T-cell (primary cell): Measurements from ENCODE around the gene ATP7A. TPM values are rescaled to one million over a fixed set of nuclear protein-coding genes. Genes with fewer than 3 reads are reported as not detected.
"Not testable (repeated sequence)": the region's sequence is repeated elsewhere in the genome, so short reads cannot be mapped to it uniquely, and the experiment has no call there.

Experiments used
- ATAC-seq, 4 experiments: fragments of 200-7000 bp in 3 of 4; fragments of 150-1000 bp in 1 of 4; cut with Tn5 transposase; replicated peaks in 1 of 4; 1 replicate in 3 of 4; 2 replicates in 1 of 4; pipeline ENCODE4 v1.10.0; 2021; ENCODE audit warnings: moderate library complexity in 3 of 4, mild to moderate bottlenecking in 2 of 4, moderate number of reproducible peaks in 1 of 4
- CTCF ChIA-PET, 2 donors: fragments of 300-600 bp; sonication (Branson Sonifier 250); formaldehyde crosslinking; loops; one replicate each; lab custom pipeline; 2022; ENCODE audit warnings: antibody characterized with exemption in 2 of 2; lab: Charles Lee
- POLR2A ChIA-PET, 2 donors: fragments of 300-600 bp; sonication (Branson Sonifier 250); formaldehyde crosslinking; loops; one replicate each; lab custom pipeline; 2022; ENCODE audit warnings: antibody characterized with exemption in 2 of 2; lab: Charles Lee
- DNase-seq, 35 experiments: peaks; one replicate each; pipeline versions ENCODE4 v3.0.0 to v3.0.0-alpha.2; 2013 to 2023
- H3K27ac ChIP-seq: one replicate; pipeline ENCODE4 v1.5.1; 2013; ENCODE audit warnings: low read length
- H3K27me3 ChIP-seq, 2 experiments: replicated peaks in 1 of 2; 1 replicate in 1 of 2; 2 replicates in 1 of 2; pipeline versions ENCODE4 v1.6.1 to v1.7.0; 2013; ENCODE audit warnings: low read length in 1 of 2, mixed read lengths in 1 of 2; ENCODE audit not compliant: control insufficient read depth in 2 of 2, insufficient read depth in 2 of 2; ENCODE audit errors: extremely low read depth in 1 of 2
- H3K36me3 ChIP-seq, 2 donors: 1 replicate in 1 of 2; 2 replicates in 1 of 2; pipeline versions ENCODE4 v1.6.1 to v1.7.0; 2013; ENCODE audit warnings: low read length in 1 of 2; ENCODE audit not compliant: control insufficient read depth in 2 of 2, insufficient read depth in 1 of 2; ENCODE audit errors: extremely low read depth in 1 of 2
- H3K4me1 ChIP-seq, 2 experiments: 1 replicate in 1 of 2; 2 replicates in 1 of 2; pipeline versions ENCODE4 v1.6.1 to v1.7.0; 2013; ENCODE audit warnings: low read length in 2 of 2, mixed read lengths in 1 of 2; ENCODE audit not compliant: insufficient read depth in 2 of 2, control insufficient read depth in 1 of 2; ENCODE audit errors: extremely low read depth in 1 of 2
- H3K4me3 ChIP-seq, 2 donors: 1 replicate in 1 of 2; 2 replicates in 1 of 2; pipeline versions ENCODE4 v1.5.1 to v1.7.0; 2013; ENCODE audit warnings: mild to moderate bottlenecking in 2 of 2, low read length in 1 of 2, moderate library complexity in 1 of 2; ENCODE audit not compliant: control insufficient read depth in 1 of 2; ENCODE audit errors: extremely low read depth in 1 of 2
- H3K9me3 ChIP-seq: 2 replicates; pipeline ENCODE4 v1.7.0; 2013
- H3K27ac Mint-ChIP-seq, 2 donors: one replicate each; pipeline ENCODE4 v1.8.0; 2020 to 2021; ENCODE audit warnings: mild to moderate bottlenecking in 2 of 2, mixed read lengths in 2 of 2
- H3K27me3 Mint-ChIP-seq, 2 donors: one replicate each; pipeline ENCODE4 v1.8.0; 2021 to 2022; ENCODE audit warnings: mixed read lengths in 2 of 2
- H3K36me3 Mint-ChIP-seq: one replicate; pipeline ENCODE4 v1.8.0; 2021; ENCODE audit warnings: mixed read lengths
- H3K4me1 Mint-ChIP-seq, 3 donors: one replicate each; pipeline ENCODE4 v1.8.0; 2020 to 2022; ENCODE audit warnings: mixed read lengths in 3 of 3, mild to moderate bottlenecking in 1 of 3
- H3K4me3 Mint-ChIP-seq, 3 donors: one replicate each; pipeline ENCODE4 v1.8.0; 2020 to 2022; ENCODE audit warnings: mild to moderate bottlenecking in 3 of 3, mixed read lengths in 3 of 3, moderate library complexity in 3 of 3
- H3K9me3 Mint-ChIP-seq, 3 donors: one replicate each; pipeline ENCODE4 v1.8.0; 2020 to 2022; ENCODE audit warnings: mixed read lengths in 3 of 3
- WGBS: methylation state at CpG from one replicate; pipeline ENCODE4 v1.1.5; 2013; ENCODE audit warnings: missing lambda C conversion rate; ENCODE audit not compliant: insufficient coverage; 5-methylcytosine and 5-hydroxymethylcytosine counted together
- total RNA-seq, 35 experiments: library from RNA in 6 of 35; stranded (reverse) in 6 of 35; fragments of 120-200 nt in 1 of 35; gene quantifications; one replicate each; pipeline versions ENCODE4 v1.2.1 to v1.2.4 and lab custom pipeline; 2013 to 2026

Gene ATP7A
- total RNA-seq, 5 donors from 2014 or later (not counting 1 experiment from before 2014, with no cell fraction given): 11.2 to 13.6 (median 12.7) TPM

GRCh38 chrX:77918568-77918967, 8.1 kb downstream of the ATP7A start:
- no peaks in the 10 kb centered on the region for H3K36me3 ChIP-seq
- H3K27ac ChIP-seq: no peak overlapping the region
- ChIA-PET CTCF (no interaction called here), POLR2A (no interaction called here)
- H3K4me3 ChIP-seq: no peak overlapping the region
- Mint-ChIP-seq H3K27ac (no peak overlapping the region), H3K4me3 (no peak overlapping the region), H3K4me1 (peaks cover 14 to 35% (median 33%) of the 10 kb centered on the region in 3 donors), H3K9me3 (no peaks in the 10 kb centered on the region), H3K27me3 (peaks cover 0 to 3% of the 10 kb centered on the region in 2 donors), H3K36me3 (peaks cover 2% of the 10 kb centered on the region)
- no peaks in the 10 kb centered on the region for H3K27me3 ChIP-seq
- no CpG with 5 or more reads among the region's 3 CpGs for WGBS
- peaks cover 0 to 3% of the 10 kb centered on the region in 2 experiments for H3K4me1 ChIP-seq
- DNase-seq (no peak), ATAC-seq (no peak)
- H3K9me3 ChIP-seq: no peaks in the 10 kb centered on the region

- H3K36me3 Mint-ChIP-seq, H3K4me1 ChIP-seq, H3K9me3 ChIP-seq, H3K9me3 Mint-ChIP-seq, H3K27ac ChIP-seq, H3K27ac Mint-ChIP-seq, H3K4me3 ChIP-seq, H3K4me3 Mint-ChIP-seq, ATAC-seq, POLR2A ChIA-PET, H3K36me3 ChIP-seq, CTCF ChIA-PET, DNase-seq, H3K27me3 ChIP-seq, H3K27me3 Mint-ChIP-seq: not testable (repeated sequence)
- WGBS: 100% methylated on average over 1 of the region's 6 CpGs
- peaks cover 13 to 35% (median 31%) of the 10 kb centered on the region in 3 donors for H3K4me1 Mint-ChIP-seq
Observed at GRCh38 chrX:77919370-77919769, 8.9 kb downstream of the ATP7A start.

GRCh38 chrX:77922787-77923186, 12.3 kb downstream of the ATP7A start:
- Mint-ChIP-seq H3K36me3 (peaks cover 2% of the 10 kb centered on the region), H3K27me3 (peaks cover 0 to 3% of the 10 kb centered on the region in 2 donors), H3K4me3 (no peak overlapping the region), H3K9me3 (no peaks in the 10 kb centered on the region), H3K4me1 (peaks cover 8 to 28% (median 22%) of the 10 kb centered on the region in 3 donors), H3K27ac (no peak overlapping the region)
- H3K9me3 ChIP-seq: no peaks in the 10 kb centered on the region
- H3K4me1 ChIP-seq: no peaks in the 10 kb centered on the region
- no peaks in the 10 kb centered on the region for H3K27me3 ChIP-seq
- CTCF ChIA-PET: interaction anchor here in 1 of 2 donors (0.5 kb wide), 1 partner anchor 101 kb away, joined by 3 read pairs; no protein-coding TSS in a partner anchor
- H3K4me3 ChIP-seq: no peak overlapping the region
- no peak overlapping the region for H3K27ac ChIP-seq
- POLR2A ChIA-PET: no interaction called here
- ATAC-seq: no peak
- no peak for DNase-seq
- no peaks in the 10 kb centered on the region for H3K36me3 ChIP-seq

GRCh38 chrX:77924320-77924859, 13.9 kb downstream of the ATP7A start:
- no peaks in the 10 kb centered on the region for H3K9me3 ChIP-seq
- no peak overlapping the region for H3K4me3 Mint-ChIP-seq
- H3K4me1 ChIP-seq: no peaks in the 10 kb centered on the region
- no CpG with 5 or more reads among the region's 8 CpGs for WGBS
- H3K36me3 Mint-ChIP-seq: peaks cover 6% of the 10 kb centered on the region
- ATAC-seq (no peak), DNase-seq (no peak)
- POLR2A ChIA-PET: interaction anchor here in 1 of 2 donors (0.6 kb wide), 1 partner anchor 1096 kb away, joined by 3 read pairs; no protein-coding TSS in a partner anchor
- H3K27me3 ChIP-seq: no peaks in the 10 kb centered on the region
- H3K27me3 Mint-ChIP-seq: peaks cover 0 to 3% of the 10 kb centered on the region in 2 donors
- H3K27ac ChIP-seq: no peak overlapping the region
- H3K27ac Mint-ChIP-seq: no peak overlapping the region
- peaks cover 8 to 20% (median 16%) of the 10 kb centered on the region in 3 donors for H3K4me1 Mint-ChIP-seq
- CTCF ChIA-PET: no interaction called here
- H3K4me3 ChIP-seq: no peak overlapping the region
- no peaks in the 10 kb centered on the region for H3K36me3 ChIP-seq
- H3K9me3 Mint-ChIP-seq: no peaks in the 10 kb centered on the region

GRCh38 chrX:77925764-77926163, 15.3 kb downstream of the ATP7A start:
- Histone ChIP-seq H3K4me3 (no peak overlapping the region), H3K36me3 (no peaks in the 10 kb centered on the region), H3K4me1 (no peaks in the 10 kb centered on the region), H3K27ac (no peak overlapping the region), H3K9me3 (no peaks in the 10 kb centered on the region), H3K27me3 (no peaks in the 10 kb centered on the region)
- ChIA-PET CTCF (no interaction called here), POLR2A (interaction anchor here (0.6 to 1.0 kb wide), 3 partner anchors 61 to 1490 kb away, joined by 3 to 4 read pairs (median 3); no protein-coding TSS in a partner anchor)
- WGBS: no CpG with 5 or more reads among the region's 3 CpGs
- H3K4me1 Mint-ChIP-seq: peaks cover 14 to 26% (median 16%) of the 10 kb centered on the region in 3 donors
- H3K4me3 Mint-ChIP-seq: no peak overlapping the region
- no peaks in the 10 kb centered on the region for H3K9me3 Mint-ChIP-seq
- peaks cover 11% of the 10 kb centered on the region for H3K36me3 Mint-ChIP-seq
- peaks cover 0 to 3% of the 10 kb centered on the region in 2 donors for H3K27me3 Mint-ChIP-seq
- no peak overlapping the region for H3K27ac Mint-ChIP-seq
- ATAC-seq: no peak
- DNase-seq: no peak

- Mint-ChIP-seq H3K9me3 (no peaks in the 10 kb centered on the region), H3K27me3 (no peaks in the 10 kb centered on the region), H3K4me1 (peaks cover 4 to 14% (median 11%) of the 10 kb centered on the region in 3 donors), H3K4me3 (no peak overlapping the region), H3K27ac (no peak overlapping the region), H3K36me3 (peaks cover 14% of the 10 kb centered on the region)
- Histone ChIP-seq H3K9me3 (no peaks in the 10 kb centered on the region), H3K36me3 (no peaks in the 10 kb centered on the region), H3K4me3 (no peak overlapping the region), H3K4me1 (no peaks in the 10 kb centered on the region), H3K27ac (no peak overlapping the region), H3K27me3 (no peaks in the 10 kb centered on the region)
- no CpG with 5 or more reads among the region's 1 CpG for WGBS
- ATAC-seq: no peak
- POLR2A ChIA-PET: interaction anchor here (0.5 to 0.6 kb wide), 2 partner anchors 130 to 445 kb away, joined by 3 read pairs; no protein-coding TSS in a partner anchor
- no peak for DNase-seq
- CTCF ChIA-PET: no interaction called here
Observed at GRCh38 chrX:77930581-77930980, 20.1 kb downstream of the ATP7A start.
